Endothelial cell of umbilical vein (primary cell): ENCODE data around the gene FMNL2.

Experiments
- EZH2 ChIP-seq: IDR thresholded peaks from 2 replicates; pipeline ENCODE4 v1.6.1; 2012; ENCODE audit warnings: borderline replicate concordance, low read depth, mild to moderate bottlenecking, moderate library complexity, low read length, inconsistent platforms; ENCODE audit not compliant: severe bottlenecking
- MYC ChIP-seq: IDR thresholded peaks from one replicate; pipeline ENCODE4 v1.6.1; 2011; ENCODE audit warnings: mild to moderate bottlenecking, low read depth, low read length
- POLR2A ChIP-seq: IDR thresholded peaks from 2 replicates; pipeline ENCODE4 v1.6.1; 2012; ENCODE audit warnings: low read depth, mild to moderate bottlenecking, control low read depth, low read length
- POLR2AphosphoS5 ChIP-seq: IDR thresholded peaks from 2 replicates; pipeline ENCODE4 v1.6.1; 2012; ENCODE audit warnings: low read depth, mild to moderate bottlenecking, control low read depth, low read length, moderate library complexity; ENCODE audit not compliant: insufficient read depth
- TF ChIP-seq, protein P1 (sequence below): IDR thresholded peaks from 2 replicates; pipeline ENCODE4 v1.6.1; 2011; ENCODE audit not compliant: insufficient read depth, insufficient read length
- TF ChIP-seq, protein P2 (sequence below), 2 donors: IDR thresholded peaks; 1 replicate in 1 of 2; 2 replicates in 1 of 2; pipeline ENCODE4 v1.5.1; 2011; ENCODE audit warnings: low read length in 2 of 2, mild to moderate bottlenecking in 2 of 2, moderate library complexity in 2 of 2, control low read depth in 1 of 2, inconsistent platforms in 1 of 2, low read depth in 1 of 2; ENCODE audit not compliant: insufficient read depth in 1 of 2; ENCODE audit errors: extremely low read depth in 1 of 2

DNA sequence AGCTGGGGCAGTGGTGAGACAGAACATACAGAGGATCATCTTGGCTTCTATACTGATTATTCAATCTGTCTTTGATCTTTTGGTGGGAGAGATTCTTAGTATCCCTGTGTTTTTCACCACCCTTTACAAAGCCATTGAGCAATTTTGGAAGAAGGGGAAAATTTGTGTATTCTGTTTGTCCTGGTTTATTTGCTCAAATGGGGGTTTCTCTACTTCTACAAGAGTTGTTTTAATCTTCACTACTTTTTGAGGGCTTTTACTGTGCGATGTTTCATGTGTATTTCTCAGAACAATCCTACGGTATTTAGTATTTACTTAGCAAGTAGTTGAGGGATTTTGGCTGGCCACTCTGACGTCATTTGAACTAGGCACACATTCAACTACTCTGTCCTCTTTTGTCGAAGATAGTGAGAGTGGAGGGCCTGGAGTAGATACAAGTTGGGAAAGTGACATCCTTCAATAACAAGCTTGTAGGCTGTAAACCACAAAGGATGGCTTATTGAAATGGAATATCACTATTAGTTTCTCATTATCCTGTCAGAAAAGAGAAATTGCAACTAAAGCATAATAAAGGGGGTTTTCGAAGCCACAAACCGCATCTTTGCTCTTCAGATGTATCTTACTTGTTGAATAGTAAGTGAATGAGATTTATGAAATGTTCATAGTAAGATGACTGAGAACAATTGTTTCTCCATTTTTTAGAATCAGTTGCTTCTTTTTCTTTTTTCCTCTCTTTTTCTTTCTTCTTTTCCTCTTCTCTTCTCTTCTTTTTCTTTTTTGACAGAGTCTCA lies 24.8 kb downstream of the FMNL2 start:
- TF ChIP-seq, protein P1, sequence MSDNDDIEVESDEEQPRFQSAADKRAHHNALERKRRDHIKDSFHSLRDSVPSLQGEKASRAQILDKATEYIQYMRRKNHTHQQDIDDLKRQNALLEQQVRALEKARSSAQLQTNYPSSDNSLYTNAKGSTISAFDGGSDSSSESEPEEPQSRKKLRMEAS = no peak
- no peak for TF ChIP-seq POLR2AphosphoS5
- TF ChIP-seq MYC = no peak
- TF ChIP-seq, protein P2, sequence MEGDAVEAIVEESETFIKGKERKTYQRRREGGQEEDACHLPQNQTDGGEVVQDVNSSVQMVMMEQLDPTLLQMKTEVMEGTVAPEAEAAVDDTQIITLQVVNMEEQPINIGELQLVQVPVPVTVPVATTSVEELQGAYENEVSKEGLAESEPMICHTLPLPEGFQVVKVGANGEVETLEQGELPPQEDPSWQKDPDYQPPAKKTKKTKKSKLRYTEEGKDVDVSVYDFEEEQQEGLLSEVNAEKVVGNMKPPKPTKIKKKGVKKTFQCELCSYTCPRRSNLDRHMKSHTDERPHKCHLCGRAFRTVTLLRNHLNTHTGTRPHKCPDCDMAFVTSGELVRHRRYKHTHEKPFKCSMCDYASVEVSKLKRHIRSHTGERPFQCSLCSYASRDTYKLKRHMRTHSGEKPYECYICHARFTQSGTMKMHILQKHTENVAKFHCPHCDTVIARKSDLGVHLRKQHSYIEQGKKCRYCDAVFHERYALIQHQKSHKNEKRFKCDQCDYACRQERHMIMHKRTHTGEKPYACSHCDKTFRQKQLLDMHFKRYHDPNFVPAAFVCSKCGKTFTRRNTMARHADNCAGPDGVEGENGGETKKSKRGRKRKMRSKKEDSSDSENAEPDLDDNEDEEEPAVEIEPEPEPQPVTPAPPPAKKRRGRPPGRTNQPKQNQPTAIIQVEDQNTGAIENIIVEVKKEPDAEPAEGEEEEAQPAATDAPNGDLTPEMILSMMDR (IDR thresholded peaks at IDR 0.05; ENCODE audit: extremely low read depth in 1 of 2, insufficient read depth in 1 of 2, low read depth in 1 of 2, low read length in 2 of 2) = no peak
- TF ChIP-seq EZH2 = no peak
- no peak for TF ChIP-seq POLR2A
